ENCODE results near the gene SNRPA.

Gene SNRPA

GRCh38 chr19:40809358-40810086 is 58.5 kb downstream of the SNRPA start (continued):
- TF ChIP-seq CREB5 (CRISPR knock-in tag; IDR thresholded peaks at IDR 0.05; ENCODE audit: low read depth) (no peak), GLIS3 (CRISPR knock-in tag; IDR thresholded peaks at IDR 0.05) (no peak), RARB (CRISPR knock-in tag; IDR thresholded peaks at IDR 0.05) (no peak), OSR1 (CRISPR knock-in tag; IDR thresholded peaks at IDR 0.05) (no peak)

- TF ChIP-seq TSHZ2 (CRISPR knock-in tag; IDR thresholded peaks at IDR 0.05) (no peak), ARNTL (CRISPR knock-in tag; IDR thresholded peaks at IDR 0.05; ENCODE audit: borderline replicate concordance, low read depth) (no peak), ZNF70 (CRISPR knock-in tag; IDR thresholded peaks at IDR 0.05) (no peak), ISL1 (CRISPR knock-in tag; IDR thresholded peaks at IDR 0.05) (no peak), PPARA (CRISPR knock-in tag; IDR thresholded peaks at IDR 0.05; ENCODE audit: borderline replicate concordance) (no peak), CSRNP3 (CRISPR knock-in tag; IDR thresholded peaks at IDR 0.05) (no peak), CREB5 (CRISPR knock-in tag; IDR thresholded peaks at IDR 0.05; ENCODE audit: low read depth) (no peak), ZFP30 (CRISPR knock-in tag; IDR thresholded peaks at IDR 0.05) (no peak), OSR1 (CRISPR knock-in tag; IDR thresholded peaks at IDR 0.05) (no peak), ESRRG (CRISPR knock-in tag; IDR thresholded peaks at IDR 0.05) (no peak), SNAI2 (CRISPR knock-in tag; IDR thresholded peaks at IDR 0.05) (no peak), RARB (CRISPR knock-in tag; IDR thresholded peaks at IDR 0.05) (no peak), PATZ1 (CRISPR knock-in tag; IDR thresholded peaks at IDR 0.05; ENCODE audit: borderline replicate concordance) (no peak), ZC3H10 (CRISPR knock-in tag; IDR thresholded peaks at IDR 0.05) (no peak), GLIS3 (CRISPR knock-in tag; IDR thresholded peaks at IDR 0.05) (no peak), ZNF565 (CRISPR knock-in tag; conservative IDR thresholded peaks at IDR 0.05; ENCODE audit: low read depth) (no peak), CSDC2 (CRISPR knock-in tag; IDR thresholded peaks at IDR 0.05) (no peak), TCF4 (CRISPR knock-in tag; IDR thresholded peaks at IDR 0.05; ENCODE audit: borderline replicate concordance) (no peak)
- no peak for ATAC-seq
Measured at GRCh38 chr19:40810160-40810559, 59.2 kb downstream of the SNRPA start.

GRCh38 chr19:40810649-40811408 is 59.8 kb downstream of the SNRPA start:
- peak; percentile 69 for ATAC-seq
